PC-3 (cell line): ENCODE results near the gene ZFP62. TPM values are rescaled to one million over a fixed set of nuclear protein-coding genes. Genes with fewer than 3 reads are reported as not detected.

Experiments
- ATAC-seq: fragments of 200-7000 bp; cut with Tn5 transposase; 2 replicates; pipeline ENCODE4 v1.9.1; 2020; ENCODE audit warnings: mild to moderate bottlenecking, moderate library complexity
- BruUV-seq: library from RNA; stranded (reverse); fragments of 400-500 nt; replicated peaks from 2 replicates; lab custom pipeline; 2021; lab: Mats Ljungman, UMichigan
- CTCF ChIA-PET: fragments of 300-600 bp; sonication (Branson Sonifier 250); formaldehyde crosslinking; loops from one replicate; lab custom pipeline; 2022; ENCODE audit warnings: antibody characterized with exemption; lab: Charles Lee
- POLR2A ChIA-PET: fragments of 300-600 bp; sonication (Branson Sonifier 250); formaldehyde crosslinking; loops from one replicate; lab custom pipeline; 2022; ENCODE audit warnings: antibody characterized with exemption; ENCODE audit not compliant: unreplicated experiment; lab: Charles Lee
- DNase-seq: peaks from one replicate; pipeline ENCODE4 v3.0.0-alpha.2; 2015
- H2AFZ ChIP-seq: fragments of 300-600 bp; sonication (generic); 2 replicates; pipeline ENCODE4 v1.6.0; 2016; ENCODE audit warnings: antibody characterized with exemption, low read length
- H3F3A ChIP-seq: fragments of 300-600 bp; sonication (generic); one replicate; pipeline ENCODE4 v1.6.0; 2017; ENCODE audit warnings: antibody characterized with exemption, low read length, control low read depth, mild to moderate bottlenecking; ENCODE audit not compliant: unreplicated experiment
- H3K27ac ChIP-seq: fragments of 300-600 bp; sonication (generic); 2 replicates; pipeline ENCODE4 v1.5.1; 2016; ENCODE audit warnings: mild to moderate bottlenecking, low read length
- H3K27me3 ChIP-seq: fragments of 300-600 bp; sonication (generic); 2 replicates; pipeline ENCODE4 v1.6.1; 2016; ENCODE audit warnings: low read length, mixed read lengths
- H3K36me3 ChIP-seq: fragments of 300-600 bp; sonication (generic); 2 replicates; pipeline ENCODE4 v1.6.1; 2016; ENCODE audit warnings: low read depth, mixed run types, low read length, mixed read lengths
- H3K4me1 ChIP-seq: fragments of 300-600 bp; sonication (generic); 2 replicates; pipeline ENCODE4 v1.5.1; 2016; ENCODE audit warnings: low read length; ENCODE audit not compliant: insufficient read depth
- H3K4me2 ChIP-seq: fragments of 300-600 bp; sonication (generic); 2 replicates; pipeline ENCODE4 v1.6.0; 2016; ENCODE audit warnings: low read length
- H3K4me3 ChIP-seq: fragments of 300-600 bp; sonication (generic); 2 replicates; pipeline ENCODE4 v1.5.1; 2016; ENCODE audit warnings: mild to moderate bottlenecking, low read length, mixed read lengths
- H3K79me2 ChIP-seq: fragments of 300-600 bp; sonication (generic); 2 replicates; pipeline ENCODE4 v1.6.1; 2017; ENCODE audit warnings: low read length, mixed read lengths
- H3K9ac ChIP-seq: fragments of 300-600 bp; sonication (generic); 2 replicates; pipeline ENCODE4 v1.6.0; 2016; ENCODE audit warnings: mild to moderate bottlenecking, low read length
- H3K9me2 ChIP-seq: fragments of 300-600 bp; sonication (generic); replicated peaks from 2 replicates; pipeline ENCODE4 v1.6.1; 2016; ENCODE audit warnings: mixed run types, low read length, mixed read lengths
- H3K9me3 ChIP-seq: fragments of 300-600 bp; sonication (generic); 2 replicates; pipeline ENCODE4 v1.6.1; 2016; ENCODE audit warnings: low read length, mixed read lengths
- H4K20me1 ChIP-seq: fragments of 300-600 bp; sonication (generic); 2 replicates; pipeline ENCODE4 v1.6.1; 2016; ENCODE audit warnings: low read length, mixed read lengths
- EZH2 ChIP-seq: fragments of 300-600 bp; sonication (generic); IDR thresholded peaks from one replicate; pipeline ENCODE4 v1.6.1; 2017; ENCODE audit warnings: antibody characterized with exemption, mild to moderate bottlenecking, low read length; ENCODE audit not compliant: unreplicated experiment
- EZH2phosphoT487 ChIP-seq: fragments of 300-600 bp; sonication (generic); IDR thresholded peaks from 2 replicates; pipeline ENCODE4 v1.6.1; 2018; ENCODE audit warnings: mild to moderate bottlenecking, antibody characterized with exemption, low read length, borderline replicate concordance
- intact Hi-C: fragments of 100-400 bp; cut with micrococcal nuclease; formaldehyde crosslinking; loops from 2 replicates; pipeline ENCODE4 v1.9.0; 2023
- total RNA-seq: library from RNA; depleted of rRNA; stranded (reverse); fragments of >200 nt; gene quantifications from 2 replicates; pipeline ENCODE4 v1.2.3, GENCODE V29; 2014
- TF ChIP-seq, protein P1 (sequence below): fragments of 300-600 bp; sonication (generic); conservative IDR thresholded peaks from 2 replicates; pipeline ENCODE4 v1.5.1; 2017; ENCODE audit warnings: antibody characterized with exemption, low read depth, mild to moderate bottlenecking, low read length

The ZFP62 gene
- total RNA-seq, 1 experiment from 2014 or later: 24.3 TPM

DNA sequence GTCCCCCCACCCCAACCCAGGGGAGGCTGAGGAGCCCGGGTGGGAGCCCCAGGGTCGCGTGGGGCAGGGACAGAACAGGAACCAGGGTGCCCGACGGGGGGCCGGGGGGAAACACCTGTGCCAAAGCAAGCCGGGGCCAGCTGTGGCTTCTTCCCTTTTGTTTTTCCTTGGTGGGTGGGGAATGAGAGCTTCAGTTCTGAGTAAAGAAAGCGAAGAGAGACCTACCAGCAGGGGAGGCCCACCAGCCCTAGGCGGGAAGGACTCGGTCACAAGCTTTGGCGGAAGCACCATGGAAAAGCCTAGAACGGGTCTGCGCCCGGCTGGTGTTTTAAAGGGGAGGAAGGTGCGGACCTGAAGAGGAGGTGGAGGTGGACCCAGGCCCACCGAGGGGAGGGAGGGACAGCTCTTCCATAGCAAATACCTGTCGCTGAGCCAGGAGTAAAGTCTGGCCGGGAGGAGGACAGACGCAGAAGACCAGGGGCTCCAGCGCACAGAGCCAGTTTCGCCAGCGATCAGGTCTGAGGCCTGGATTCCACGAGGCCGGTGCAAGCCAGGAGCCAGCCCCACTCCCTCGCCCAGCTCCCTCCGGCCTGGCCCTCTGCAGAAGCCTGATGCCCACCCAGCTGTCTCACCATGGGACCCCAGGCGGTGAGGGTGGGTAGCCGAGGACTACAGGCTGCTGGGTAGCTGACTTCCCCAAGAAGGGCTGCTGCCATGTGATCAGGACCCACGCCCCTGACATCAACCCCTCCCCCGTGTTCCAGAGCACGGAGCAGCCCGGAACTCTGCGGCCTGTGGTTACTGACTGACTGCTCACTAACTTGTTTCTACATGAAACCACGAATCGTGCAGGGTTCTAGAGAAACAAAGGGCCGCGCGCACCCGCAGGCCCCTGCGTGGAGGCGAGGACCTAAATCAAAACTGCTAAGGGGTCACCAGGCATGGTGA lies 57.6 kb downstream of the ZFP62 start:
- Histone ChIP-seq H3K79me2 (peaks cover 75% of the 10 kb centered on the region), H3K27me3 (no peaks in the 10 kb centered on the region), H3K9ac (peak overlapping the region; percentile 89), H3K36me3 (peaks cover 8% of the 10 kb centered on the region; the same call in 1 of the 2 replicates), H2AFZ (peak overlapping the region; percentile 65), H3K4me3 (peak overlapping the region; percentile 89), H3F3A (no peaks in the 10 kb centered on the region), H3K27ac (no peak overlapping the region), H3K4me1 (peaks cover 56% of the 10 kb centered on the region), H3K4me2 (peak overlapping the region; percentile 89), H4K20me1 (peaks cover 37% of the 10 kb centered on the region), H3K9me2 (no peaks in the 10 kb centered on the region), H3K9me3 (no peaks in the 10 kb centered on the region)
- CTCF ChIA-PET: interaction anchor here (0.6 kb wide), 1 partner anchor 57 kb away, joined by 6 read pairs; no protein-coding TSS in a partner anchor
- no peak for DNase-seq
- TF ChIP-seq EZH2phosphoT487 (no peak), EZH2 (no peak)
- TF ChIP-seq, protein P1, sequence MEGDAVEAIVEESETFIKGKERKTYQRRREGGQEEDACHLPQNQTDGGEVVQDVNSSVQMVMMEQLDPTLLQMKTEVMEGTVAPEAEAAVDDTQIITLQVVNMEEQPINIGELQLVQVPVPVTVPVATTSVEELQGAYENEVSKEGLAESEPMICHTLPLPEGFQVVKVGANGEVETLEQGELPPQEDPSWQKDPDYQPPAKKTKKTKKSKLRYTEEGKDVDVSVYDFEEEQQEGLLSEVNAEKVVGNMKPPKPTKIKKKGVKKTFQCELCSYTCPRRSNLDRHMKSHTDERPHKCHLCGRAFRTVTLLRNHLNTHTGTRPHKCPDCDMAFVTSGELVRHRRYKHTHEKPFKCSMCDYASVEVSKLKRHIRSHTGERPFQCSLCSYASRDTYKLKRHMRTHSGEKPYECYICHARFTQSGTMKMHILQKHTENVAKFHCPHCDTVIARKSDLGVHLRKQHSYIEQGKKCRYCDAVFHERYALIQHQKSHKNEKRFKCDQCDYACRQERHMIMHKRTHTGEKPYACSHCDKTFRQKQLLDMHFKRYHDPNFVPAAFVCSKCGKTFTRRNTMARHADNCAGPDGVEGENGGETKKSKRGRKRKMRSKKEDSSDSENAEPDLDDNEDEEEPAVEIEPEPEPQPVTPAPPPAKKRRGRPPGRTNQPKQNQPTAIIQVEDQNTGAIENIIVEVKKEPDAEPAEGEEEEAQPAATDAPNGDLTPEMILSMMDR: no peak
- POLR2A ChIA-PET: no interaction called here
- TSS peak; percentile 41 for BruUV-seq
- no peak for ATAC-seq
- intact Hi-C loops: loop anchor here (2.0 kb wide), 1 partner anchor 57 kb away; the partner anchor contains the start of gene ZFP62

DNA sequence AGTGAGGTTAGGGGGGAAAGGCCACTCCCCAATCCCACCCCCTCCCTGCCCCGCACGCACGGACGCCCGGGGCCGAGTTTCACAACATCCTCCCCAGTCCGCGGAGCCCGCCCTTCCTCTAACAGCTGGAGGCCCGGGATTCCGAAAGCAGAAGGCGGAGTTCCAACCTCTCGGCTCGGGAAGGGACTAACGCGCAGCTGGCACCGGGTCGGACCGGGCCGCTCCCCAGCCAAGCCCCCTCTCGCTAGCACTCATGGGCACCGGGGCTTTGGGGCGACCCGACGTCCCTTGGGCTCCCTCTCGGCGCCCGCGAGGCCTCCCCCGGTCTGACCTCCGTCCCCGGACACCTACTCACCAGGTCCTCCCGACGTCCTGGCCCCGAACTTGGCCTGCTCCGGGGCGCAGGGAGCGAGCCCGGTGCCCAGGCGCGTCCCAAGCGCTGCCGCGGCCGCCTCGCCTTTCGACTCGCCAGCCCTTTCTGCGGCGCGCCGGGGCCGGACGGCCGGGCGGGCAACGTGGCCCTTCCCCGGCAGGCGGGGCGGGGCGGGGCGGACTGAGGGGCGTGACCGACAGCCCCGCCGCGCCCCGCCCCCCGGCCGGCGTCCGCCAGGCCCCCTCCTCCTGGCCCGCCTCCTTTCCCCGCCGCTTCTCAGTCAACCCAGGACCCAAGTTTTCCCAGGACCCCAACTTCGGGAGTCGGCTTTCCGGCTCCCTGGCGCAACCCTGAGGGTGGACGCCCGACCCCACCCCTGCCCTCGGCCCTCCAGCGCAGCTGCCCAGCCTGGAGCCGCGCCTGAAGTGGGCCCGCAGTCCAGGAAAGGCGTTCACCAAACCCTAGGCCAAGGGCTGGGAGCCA lies 58.5 kb downstream of the ZFP62 start, which contains the start of gene MGAT1:
TSS of gene MGAT1 (minus strand) at position 482 of the 856 bp plus-strand sequence. CDS start 9,835 bp downstream, outside the sequence.
- peak; percentile 70 for ATAC-seq
- Histone ChIP-seq H3K79me2 (peaks cover 75% of the 10 kb centered on the region), H3K4me1 (peaks cover 51% of the 10 kb centered on the region), H3K4me2 (peak within 1 kb of the TSS; percentile 89), H3K9ac (peak within 1 kb of the TSS; percentile 89), H3K4me3 (peak within 1 kb of the TSS; percentile 89), H3K36me3 (peaks cover 8% of the 10 kb centered on the region; the same call in 1 of the 2 replicates), H3F3A (no peaks in the 10 kb centered on the region), H3K9me2 (no peaks in the 10 kb centered on the region), H3K27me3 (no peaks in the 10 kb centered on the region), H4K20me1 (peaks cover 46% of the 10 kb centered on the region), H2AFZ (peak within 1 kb of the TSS; percentile 81), H3K9me3 (no peaks in the 10 kb centered on the region), H3K27ac (peak within 1 kb of the TSS; percentile 70)
- TF ChIP-seq EZH2phosphoT487 (no peak), EZH2 (no peak)
- TF ChIP-seq, protein P1: no peak
- no TSS peak for BruUV-seq
- ChIA-PET POLR2A (interaction anchor here (0.6 to 1.0 kb wide), 2 partner anchors 13 to 50 kb away, joined by 4 read pairs; no protein-coding TSS in a partner anchor), CTCF (interaction anchor here (0.6 kb wide), 1 partner anchor 58 kb away, joined by 6 read pairs; no protein-coding TSS in a partner anchor)
- intact Hi-C loops: loop anchor here (1.0 to 2.0 kb wide), 2 partner anchors 17 to 58 kb away; partner anchors contain the start of gene ZFP62
- peak; percentile 90 for DNase-seq
